Brain microvascular endothelial cell (primary cell): Measurements from ENCODE around the gene NLRP1.

ENCODE experiments used
- DNase-seq: peaks from one replicate; pipeline ENCODE4 v3.0.0-alpha.2; 2020
- H3K27ac ChIP-seq: fragments of 250-450 bp; sonication (Bioruptor Pico); 2 replicates; pipeline ENCODE4 v1.5.1; 2020; ENCODE audit warnings: mild to moderate bottlenecking, moderate library complexity
- H3K27me3 ChIP-seq: fragments of 250-450 bp; sonication (Bioruptor Pico); replicated peaks from 2 replicates; pipeline ENCODE4 v1.5.1; 2020; ENCODE audit warnings: mild to moderate bottlenecking
- H3K36me3 ChIP-seq: fragments of 250-450 bp; sonication (Bioruptor Pico); replicated peaks from 2 replicates; pipeline ENCODE4 v1.5.1; 2020; ENCODE audit warnings: mild to moderate bottlenecking
- H3K4me3 ChIP-seq: 2 replicates; pipeline ENCODE4 v1.5.1; 2011; ENCODE audit warnings: low read depth, mild to moderate bottlenecking, control low read depth, low read length, moderate library complexity
- in situ Hi-C: cut with HindIII; loops from 2 replicates; pipeline ENCODE4 v1.10.0; 2017; ENCODE audit warnings: low sequenced_read_pairs, low pct_ligation_motif_present
- TF ChIP-seq, protein P1 (sequence below): IDR thresholded peaks from 2 replicates; pipeline ENCODE4 v1.5.1; 2011; ENCODE audit warnings: low read depth, mild to moderate bottlenecking, moderate library complexity, low read length, control low read depth, inconsistent platforms; ENCODE audit errors: missing control alignments

The NLRP1 gene

DNA sequence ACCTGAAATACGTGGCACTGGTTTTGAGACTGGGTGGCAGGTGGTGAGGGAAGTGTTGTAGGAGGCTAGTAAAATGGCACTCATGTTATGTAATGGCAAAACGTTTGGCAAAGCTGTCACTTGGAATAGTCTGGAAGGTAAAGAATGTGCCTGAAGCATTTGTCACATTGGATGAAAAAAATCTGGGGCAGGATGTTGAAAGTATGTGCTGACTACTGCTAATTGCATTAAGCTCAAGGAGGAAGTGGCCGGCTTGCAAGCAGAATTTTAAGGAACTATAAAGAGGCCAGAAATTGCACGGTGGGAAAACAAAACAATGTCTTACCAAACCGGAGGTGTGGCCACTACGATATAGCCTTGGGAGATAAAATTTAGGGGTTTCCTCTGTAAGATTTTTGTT, 26.6 kb upstream of the NLRP1 start:
- no peak overlapping the region for H3K27ac ChIP-seq
- TF ChIP-seq, protein P1, sequence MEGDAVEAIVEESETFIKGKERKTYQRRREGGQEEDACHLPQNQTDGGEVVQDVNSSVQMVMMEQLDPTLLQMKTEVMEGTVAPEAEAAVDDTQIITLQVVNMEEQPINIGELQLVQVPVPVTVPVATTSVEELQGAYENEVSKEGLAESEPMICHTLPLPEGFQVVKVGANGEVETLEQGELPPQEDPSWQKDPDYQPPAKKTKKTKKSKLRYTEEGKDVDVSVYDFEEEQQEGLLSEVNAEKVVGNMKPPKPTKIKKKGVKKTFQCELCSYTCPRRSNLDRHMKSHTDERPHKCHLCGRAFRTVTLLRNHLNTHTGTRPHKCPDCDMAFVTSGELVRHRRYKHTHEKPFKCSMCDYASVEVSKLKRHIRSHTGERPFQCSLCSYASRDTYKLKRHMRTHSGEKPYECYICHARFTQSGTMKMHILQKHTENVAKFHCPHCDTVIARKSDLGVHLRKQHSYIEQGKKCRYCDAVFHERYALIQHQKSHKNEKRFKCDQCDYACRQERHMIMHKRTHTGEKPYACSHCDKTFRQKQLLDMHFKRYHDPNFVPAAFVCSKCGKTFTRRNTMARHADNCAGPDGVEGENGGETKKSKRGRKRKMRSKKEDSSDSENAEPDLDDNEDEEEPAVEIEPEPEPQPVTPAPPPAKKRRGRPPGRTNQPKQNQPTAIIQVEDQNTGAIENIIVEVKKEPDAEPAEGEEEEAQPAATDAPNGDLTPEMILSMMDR = no peak
- no peak overlapping the region for H3K4me3 ChIP-seq
- H3K27me3 ChIP-seq = no peaks in the 10 kb centered on the region
- DNase-seq = no peak
- no peaks in the 10 kb centered on the region for H3K36me3 ChIP-seq
- in situ Hi-C loops = no loop called here

DNA sequence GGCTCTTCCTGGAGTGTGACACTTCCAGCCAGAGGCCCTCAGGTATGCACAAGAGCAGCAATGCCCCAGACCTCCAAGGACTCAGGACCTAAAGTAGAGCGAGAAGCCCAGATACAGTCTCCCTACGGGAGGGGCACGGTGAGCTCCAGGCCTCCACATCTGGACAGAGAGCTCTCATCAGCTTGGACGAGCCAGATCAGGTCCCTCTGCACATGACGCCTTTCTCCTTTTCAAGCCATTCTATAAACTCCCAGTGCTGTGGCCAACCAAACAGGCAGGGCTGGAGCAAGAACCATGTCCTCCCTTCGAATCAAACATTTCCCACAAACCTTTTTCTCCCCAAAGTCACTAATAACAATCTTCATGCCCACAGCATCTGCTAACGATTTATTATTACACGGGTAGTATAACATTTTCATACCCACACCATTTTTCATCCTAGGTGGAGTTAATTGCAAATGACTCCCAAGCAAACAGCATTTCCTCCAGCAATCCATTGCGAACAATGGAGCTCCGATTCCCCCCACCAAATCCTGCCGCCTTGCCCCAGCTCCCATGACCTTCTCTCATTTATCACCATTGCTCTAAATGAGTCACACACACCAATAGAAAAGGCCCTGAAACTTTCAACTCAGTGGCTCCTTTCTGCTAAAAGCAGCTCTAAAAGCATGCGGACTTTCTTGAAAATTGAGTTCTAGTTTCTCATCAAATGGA, 24.2 kb upstream of the NLRP1 start:
- Histone ChIP-seq H3K4me3 (no peak overlapping the region), H3K27me3 (no peaks in the 10 kb centered on the region), H3K36me3 (no peaks in the 10 kb centered on the region), H3K27ac (no peak overlapping the region)
- DNase-seq = no peak
- in situ Hi-C loops = no loop called here
- TF ChIP-seq, protein P1 = no peak

DNA sequence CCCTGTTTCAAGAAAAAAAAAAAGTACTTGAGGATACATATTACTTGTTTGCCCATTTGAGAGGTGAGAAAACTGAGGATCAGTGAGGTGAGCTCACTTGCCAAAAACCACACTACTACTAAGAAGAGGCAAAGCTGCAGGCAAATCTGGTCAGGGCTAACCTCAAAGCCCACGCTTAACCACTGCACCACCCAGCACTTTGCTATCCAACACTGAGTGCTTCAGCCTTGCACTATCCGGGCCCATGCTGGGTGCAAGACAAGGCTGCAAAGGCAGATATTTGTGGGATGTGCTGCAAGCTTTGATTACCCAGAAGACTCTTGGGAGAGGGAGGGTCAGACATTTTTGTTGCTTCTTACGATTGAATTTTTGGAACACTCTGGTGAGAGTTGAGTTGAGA, 23.6 kb upstream of the NLRP1 start:
- DNase-seq = no peak
- Histone ChIP-seq H3K27me3 (no peaks in the 10 kb centered on the region), H3K27ac (no peak overlapping the region), H3K4me3 (no peak overlapping the region), H3K36me3 (no peaks in the 10 kb centered on the region)
- TF ChIP-seq, protein P1 = no peak
- in situ Hi-C loops = no loop called here

DNA sequence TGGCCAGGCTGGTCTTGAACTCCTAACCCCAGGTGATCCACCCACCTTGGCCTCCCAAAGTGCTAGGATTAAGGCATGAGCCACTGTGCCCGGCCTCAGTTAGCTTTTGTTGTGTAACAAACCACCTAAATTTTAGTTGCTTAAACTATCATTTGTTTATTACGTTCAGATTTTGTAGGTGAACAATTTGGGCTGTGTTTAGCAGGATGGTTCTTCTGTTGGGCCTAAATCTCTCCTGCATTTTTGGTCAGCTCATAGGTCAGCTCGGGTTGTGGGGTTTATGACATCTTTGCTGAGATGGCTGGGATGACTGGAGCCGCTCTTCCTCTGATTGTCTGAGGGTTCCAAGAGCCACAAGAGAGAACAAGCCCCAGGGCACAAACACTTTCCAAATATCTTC, 21.1 kb upstream of the NLRP1 start:
- in situ Hi-C loops = no loop called here
- H3K4me3 ChIP-seq = no peak overlapping the region
- TF ChIP-seq, protein P1 = no peak
- H3K27ac ChIP-seq = no peak overlapping the region
- no peaks in the 10 kb centered on the region for H3K36me3 ChIP-seq
- DNase-seq = no peak
- H3K27me3 ChIP-seq = no peaks in the 10 kb centered on the region

DNA sequence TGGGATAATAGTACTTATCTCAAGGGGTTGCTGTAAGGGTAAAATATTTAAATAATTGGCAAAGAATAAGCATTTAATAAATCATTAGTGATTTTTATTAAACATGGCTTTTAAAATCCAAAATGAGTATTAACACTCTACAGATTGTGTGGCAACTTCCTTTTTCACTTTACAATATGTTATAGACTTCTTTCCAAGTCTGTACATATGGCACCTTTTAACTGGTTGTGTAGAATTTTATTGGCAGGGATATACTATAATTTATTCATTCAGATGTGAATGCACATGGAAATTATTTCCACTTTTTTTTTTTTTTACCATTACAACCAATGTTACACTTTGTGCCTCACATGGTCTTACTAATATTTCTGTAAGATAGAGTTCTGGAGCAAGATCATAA, 15.7 kb upstream of the NLRP1 start:
- no peak for DNase-seq
- H3K4me3 ChIP-seq = no peak overlapping the region
- no peaks in the 10 kb centered on the region for H3K36me3 ChIP-seq
- no peaks in the 10 kb centered on the region for H3K27me3 ChIP-seq
- TF ChIP-seq, protein P1 = no peak
- no peak overlapping the region for H3K27ac ChIP-seq
- in situ Hi-C loops = no loop called here

DNA sequence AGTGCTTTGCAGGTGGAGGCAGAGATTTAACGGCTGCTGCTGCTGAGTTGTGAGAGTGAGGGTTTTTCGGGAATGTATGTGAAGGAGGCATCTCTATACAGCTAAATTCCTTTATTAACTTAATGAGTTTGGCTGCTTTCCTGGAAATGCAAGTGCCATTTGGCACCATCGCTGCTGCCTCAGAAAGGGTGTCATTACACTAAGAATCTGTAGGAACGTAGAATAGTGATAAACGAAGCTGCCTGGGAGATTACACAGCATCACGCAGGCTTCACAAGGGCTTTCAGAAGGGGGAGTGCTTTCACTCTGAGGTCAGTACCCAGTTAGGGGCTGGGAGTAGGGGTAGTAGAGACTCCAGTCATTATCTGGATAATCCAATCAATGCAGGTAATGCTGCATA, 14.1 kb upstream of the NLRP1 start:
- Histone ChIP-seq H3K27me3 (no peaks in the 10 kb centered on the region), H3K27ac (no peak overlapping the region), H3K36me3 (no peaks in the 10 kb centered on the region), H3K4me3 (no peak overlapping the region)
- TF ChIP-seq, protein P1 = no peak
- no peak for DNase-seq
- in situ Hi-C loops = loop anchor here (25.0 kb wide), 1 partner anchor 814 kb away; no protein-coding TSS in a partner anchor
